Loucy (cell line): ENCODE results near the gene ALDH4A1.

Experiments
- H2AFZ ChIP-seq: fragments of 200-600 bp; sonication (generic); 2 replicates; pipeline ENCODE4 v1.6.0; 2016; ENCODE audit warnings: antibody characterized with exemption, mild to moderate bottlenecking, low read length, moderate library complexity
- H3F3A ChIP-seq: fragments of 200-600 bp; 2 replicates; pipeline ENCODE4 v1.6.0; 2016; ENCODE audit warnings: antibody characterized with exemption, low read depth, mild to moderate bottlenecking
- H3K27me3 ChIP-seq: fragments of 200-600 bp; sonication (generic); 2 replicates; pipeline ENCODE4 v1.6.1; 2014; ENCODE audit warnings: low read length, mild to moderate bottlenecking; ENCODE audit not compliant: insufficient read depth, poor library complexity, severe bottlenecking
- H3K36me3 ChIP-seq: fragments of 200-600 bp; sonication (generic); 2 replicates; pipeline ENCODE4 v1.6.1; 2016; ENCODE audit warnings: low read length; ENCODE audit not compliant: insufficient read depth
- H3K4me1 ChIP-seq: fragments of 200-600 bp; sonication (generic); 2 replicates; pipeline ENCODE4 v1.5.1; 2014; ENCODE audit warnings: low read length, mild to moderate bottlenecking; ENCODE audit not compliant: insufficient read depth, poor library complexity, severe bottlenecking
- H3K4me2 ChIP-seq: fragments of 200-600 bp; sonication (generic); 2 replicates; pipeline ENCODE4 v1.6.0; 2014; ENCODE audit warnings: antibody characterized with exemption, low read length, low read depth, mild to moderate bottlenecking; ENCODE audit not compliant: poor library complexity, severe bottlenecking
- H3K4me3 ChIP-seq: fragments of 200-600 bp; sonication (generic); 2 replicates; pipeline ENCODE4 v1.5.1; 2014; ENCODE audit warnings: low read length, mild to moderate bottlenecking, mixed read lengths; ENCODE audit not compliant: poor library complexity, severe bottlenecking
- H3K79me2 ChIP-seq: fragments of 200-600 bp; sonication (generic); 2 replicates; pipeline ENCODE4 v1.6.1; 2014; ENCODE audit warnings: low read length; ENCODE audit not compliant: insufficient read depth
- H3K9ac ChIP-seq: fragments of 200-600 bp; sonication (generic); 2 replicates; pipeline ENCODE4 v1.6.0; 2014; ENCODE audit warnings: mild to moderate bottlenecking, low read depth, low read length, moderate library complexity; ENCODE audit not compliant: poor library complexity, severe bottlenecking
- H3K9me2 ChIP-seq: fragments of 200-600 bp; sonication (generic); replicated peaks from 2 replicates; pipeline ENCODE4 v1.6.1; 2016; ENCODE audit warnings: low read depth, low read length, mixed read lengths
- H3K9me3 ChIP-seq: fragments of 200-600 bp; sonication (generic); 2 replicates; pipeline ENCODE4 v1.6.1; 2014; ENCODE audit warnings: mild to moderate bottlenecking, antibody characterized with exemption, low read length, low read depth; ENCODE audit not compliant: insufficient read depth
- H4K20me1 ChIP-seq: fragments of 200-600 bp; sonication (generic); 2 replicates; pipeline ENCODE4 v1.6.0; 2014; ENCODE audit warnings: antibody characterized with exemption, low read length, mild to moderate bottlenecking; ENCODE audit not compliant: insufficient read depth, poor library complexity, severe bottlenecking
- EZH2phosphoT487 ChIP-seq: fragments of 200-600 bp; IDR thresholded peaks from 2 replicates; pipeline ENCODE4 v1.6.1; 2018; ENCODE audit warnings: antibody characterized with exemption, mild to moderate bottlenecking, moderate library complexity, borderline replicate concordance
- TF ChIP-seq, protein P1 (sequence below): fragments of 200-600 bp; sonication (generic); conservative IDR thresholded peaks from 2 replicates; pipeline ENCODE4 v1.5.1; 2014; ENCODE audit warnings: mild to moderate bottlenecking, antibody characterized with exemption, low read length

The ALDH4A1 gene

DNA sequence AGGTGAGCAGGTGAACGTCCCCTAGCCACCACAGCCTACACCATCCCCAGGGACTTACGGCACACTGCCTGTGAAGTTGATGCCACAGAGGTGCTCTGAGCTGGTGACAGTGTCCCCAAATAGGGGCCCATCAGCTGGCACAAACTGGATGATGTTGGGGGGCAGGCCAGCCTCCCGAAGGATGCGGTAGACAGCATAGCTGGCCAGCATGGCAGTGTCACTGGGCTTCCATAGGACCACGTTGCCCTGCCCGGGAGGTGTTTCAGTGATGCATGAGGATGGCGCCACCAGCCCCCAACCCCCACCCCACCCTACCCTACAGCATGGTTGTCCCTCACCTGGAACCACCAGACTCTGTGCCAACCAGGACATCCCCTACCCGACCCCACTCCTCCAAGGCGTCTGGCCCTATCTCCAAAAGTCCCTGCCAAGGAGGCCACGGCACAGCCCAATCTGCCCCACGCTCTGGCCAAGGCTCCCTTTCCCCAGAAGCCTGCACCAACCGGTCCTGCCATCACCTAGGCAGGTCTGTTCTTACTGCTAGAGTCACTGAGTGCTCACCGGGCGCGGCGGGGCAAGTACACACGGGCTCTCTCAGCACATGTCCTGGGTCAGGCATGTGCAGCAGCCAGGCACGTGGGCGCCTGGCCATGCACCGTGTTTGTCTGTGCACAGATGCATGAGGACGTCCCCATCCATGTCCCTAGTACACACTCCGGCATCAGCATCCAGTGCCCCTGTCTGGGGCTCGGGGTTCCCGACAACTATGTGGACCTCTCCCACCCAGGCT lies 20.5 kb downstream of the ALDH4A1 start:
- H3K4me2 ChIP-seq, result no peak overlapping the region
- no peaks in the 10 kb centered on the region for H3K79me2 ChIP-seq
- H3K9me2 ChIP-seq, result no peaks in the 10 kb centered on the region
- H3K4me1 ChIP-seq, result peaks cover 14% of the 10 kb centered on the region
- H3K4me3 ChIP-seq, result no peak overlapping the region
- H3K9me3 ChIP-seq, result no peaks in the 10 kb centered on the region
- no peaks in the 10 kb centered on the region for H4K20me1 ChIP-seq
- no peaks in the 10 kb centered on the region for H3F3A ChIP-seq
- H3K27me3 ChIP-seq, result no peaks in the 10 kb centered on the region
- TF ChIP-seq, protein P1, sequence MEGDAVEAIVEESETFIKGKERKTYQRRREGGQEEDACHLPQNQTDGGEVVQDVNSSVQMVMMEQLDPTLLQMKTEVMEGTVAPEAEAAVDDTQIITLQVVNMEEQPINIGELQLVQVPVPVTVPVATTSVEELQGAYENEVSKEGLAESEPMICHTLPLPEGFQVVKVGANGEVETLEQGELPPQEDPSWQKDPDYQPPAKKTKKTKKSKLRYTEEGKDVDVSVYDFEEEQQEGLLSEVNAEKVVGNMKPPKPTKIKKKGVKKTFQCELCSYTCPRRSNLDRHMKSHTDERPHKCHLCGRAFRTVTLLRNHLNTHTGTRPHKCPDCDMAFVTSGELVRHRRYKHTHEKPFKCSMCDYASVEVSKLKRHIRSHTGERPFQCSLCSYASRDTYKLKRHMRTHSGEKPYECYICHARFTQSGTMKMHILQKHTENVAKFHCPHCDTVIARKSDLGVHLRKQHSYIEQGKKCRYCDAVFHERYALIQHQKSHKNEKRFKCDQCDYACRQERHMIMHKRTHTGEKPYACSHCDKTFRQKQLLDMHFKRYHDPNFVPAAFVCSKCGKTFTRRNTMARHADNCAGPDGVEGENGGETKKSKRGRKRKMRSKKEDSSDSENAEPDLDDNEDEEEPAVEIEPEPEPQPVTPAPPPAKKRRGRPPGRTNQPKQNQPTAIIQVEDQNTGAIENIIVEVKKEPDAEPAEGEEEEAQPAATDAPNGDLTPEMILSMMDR, result no peak
- no peak for TF ChIP-seq EZH2phosphoT487
- no peak overlapping the region for H2AFZ ChIP-seq
- H3K36me3 ChIP-seq, result peaks cover 7% of the 10 kb centered on the region; the same call in 1 of the 2 replicates
- H3K9ac ChIP-seq, result no peak overlapping the region

DNA sequence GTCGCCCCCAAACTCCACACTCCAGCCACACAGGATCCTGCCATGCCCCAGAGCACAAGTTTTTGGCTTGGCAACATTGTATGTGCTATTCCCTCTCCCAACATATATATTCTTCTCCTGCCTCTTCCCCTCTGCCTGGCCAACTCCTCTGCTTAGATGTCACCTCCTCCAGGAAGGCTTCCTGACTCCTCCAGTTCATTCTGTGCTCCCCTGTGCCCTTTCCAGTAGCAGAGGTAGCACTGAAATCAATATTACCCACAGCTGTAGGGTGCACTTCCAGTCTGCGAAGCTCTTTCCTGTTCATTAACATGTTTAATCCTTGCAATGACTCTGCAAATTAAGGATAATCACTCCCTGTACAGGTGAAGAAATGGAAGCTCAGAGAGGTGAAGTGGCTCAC lies 21.2 kb downstream of the ALDH4A1 start:
- no peak overlapping the region for H2AFZ ChIP-seq
- H3K4me1 ChIP-seq, result peaks cover 14% of the 10 kb centered on the region
- TF ChIP-seq EZH2phosphoT487, result no peak
- TF ChIP-seq, protein P1, result no peak
- H3K9me2 ChIP-seq, result no peaks in the 10 kb centered on the region
- no peaks in the 10 kb centered on the region for H3K79me2 ChIP-seq
- no peaks in the 10 kb centered on the region for H3F3A ChIP-seq
- H3K9ac ChIP-seq, result no peak overlapping the region
- no peaks in the 10 kb centered on the region for H4K20me1 ChIP-seq
- no peak overlapping the region for H3K4me3 ChIP-seq
- H3K36me3 ChIP-seq, result peaks cover 7% of the 10 kb centered on the region; the same call in 1 of the 2 replicates
- H3K9me3 ChIP-seq, result no peaks in the 10 kb centered on the region
- H3K27me3 ChIP-seq, result no peaks in the 10 kb centered on the region
- no peak overlapping the region for H3K4me2 ChIP-seq

DNA sequence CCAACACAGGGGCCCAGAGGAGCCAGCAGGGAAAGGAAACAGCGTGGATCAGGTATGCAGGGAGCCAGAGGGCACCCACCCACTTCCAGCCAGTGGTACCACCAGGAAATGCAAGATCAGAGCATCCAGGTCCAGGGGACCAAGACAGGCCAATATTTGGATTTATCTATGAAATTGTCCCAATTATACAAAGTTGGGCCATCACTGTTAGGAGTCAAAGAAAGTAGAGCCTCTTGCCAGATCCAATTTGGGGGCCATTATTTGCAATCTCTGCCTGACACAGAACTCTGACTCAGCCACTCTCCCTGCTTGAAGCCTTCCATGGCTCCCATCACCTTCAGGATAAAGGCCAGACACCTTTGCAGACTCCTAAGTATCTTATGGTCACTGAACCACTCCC lies 21.8 kb downstream of the ALDH4A1 start:
- peaks cover 7% of the 10 kb centered on the region; the same call in 1 of the 2 replicates for H3K36me3 ChIP-seq

More for the DNA sequence above, 21.8 kb downstream of the ALDH4A1 start:
- H3K4me1 ChIP-seq, result peaks cover 14% of the 10 kb centered on the region
- no peak overlapping the region for H3K9ac ChIP-seq
- no peak for TF ChIP-seq EZH2phosphoT487
- no peak overlapping the region for H3K4me3 ChIP-seq
- no peaks in the 10 kb centered on the region for H4K20me1 ChIP-seq
- H2AFZ ChIP-seq, result no peak overlapping the region
- no peaks in the 10 kb centered on the region for H3K79me2 ChIP-seq
- H3K9me2 ChIP-seq, result no peaks in the 10 kb centered on the region
- H3F3A ChIP-seq, result no peaks in the 10 kb centered on the region
- H3K27me3 ChIP-seq, result no peaks in the 10 kb centered on the region
- H3K9me3 ChIP-seq, result no peaks in the 10 kb centered on the region
- H3K4me2 ChIP-seq, result no peak overlapping the region
